Measurements from ENCODE around the gene BMPR1A.
"Not testable (repeated sequence)": the region's sequence is repeated elsewhere in the genome, so short reads cannot be mapped to it uniquely, and the experiment has no call there.

The BMPR1A gene

DNA sequence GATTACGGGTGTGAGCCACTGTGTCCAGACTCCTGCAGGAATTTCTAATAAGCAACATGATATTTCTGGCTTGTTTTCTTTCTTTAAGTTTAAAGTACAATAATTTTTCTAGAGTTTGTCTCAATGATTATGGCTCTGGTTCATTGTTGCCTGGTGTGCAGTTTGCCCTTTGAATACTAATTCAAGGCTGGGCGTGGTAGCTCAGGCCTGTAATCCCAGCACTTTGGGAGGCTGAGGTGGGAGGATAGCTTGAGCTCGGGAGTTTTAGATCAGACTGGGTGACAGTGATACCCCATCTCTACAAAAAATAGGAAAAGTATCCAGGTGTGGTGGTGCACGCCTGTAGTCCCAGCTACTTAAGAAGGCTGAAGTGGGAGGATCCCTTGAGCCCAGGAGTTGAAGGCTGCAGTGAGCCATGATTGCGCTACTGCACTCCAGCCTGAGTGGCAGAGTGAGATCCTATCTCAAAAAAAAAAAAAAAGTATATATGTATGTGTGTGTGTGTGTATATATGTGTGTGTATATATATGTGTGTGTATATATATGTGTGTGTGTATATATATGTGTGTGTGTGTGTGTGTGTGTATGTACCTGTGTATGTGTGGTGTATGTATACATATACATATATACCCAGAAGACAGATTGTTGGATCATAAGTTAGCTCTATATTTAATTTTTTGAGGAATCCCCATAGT, 220.1 kb downstream of the BMPR1A start:
- DNase-seq, result no peak

DNA sequence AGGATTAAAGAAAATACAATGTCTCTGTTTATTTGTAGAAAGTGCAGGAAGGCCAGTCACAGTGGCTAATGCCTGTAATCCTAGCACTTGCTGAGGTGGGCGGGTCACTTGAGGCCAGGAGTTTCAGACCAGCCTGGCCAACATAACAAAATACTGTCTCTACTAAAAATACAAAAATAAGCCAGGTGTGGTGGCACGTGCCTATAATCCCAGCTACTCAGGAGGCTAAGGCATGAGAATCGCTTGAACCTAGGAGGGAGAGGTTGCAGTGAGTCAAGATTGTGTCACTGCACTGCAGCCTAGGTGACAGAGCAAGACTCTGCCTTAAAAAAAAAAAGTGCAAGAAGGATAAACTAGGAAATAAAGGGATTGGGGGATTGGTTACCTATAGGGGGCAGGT, 222.0 kb downstream of the BMPR1A start:
- not testable (repeated sequence) for DNase-seq

DNA sequence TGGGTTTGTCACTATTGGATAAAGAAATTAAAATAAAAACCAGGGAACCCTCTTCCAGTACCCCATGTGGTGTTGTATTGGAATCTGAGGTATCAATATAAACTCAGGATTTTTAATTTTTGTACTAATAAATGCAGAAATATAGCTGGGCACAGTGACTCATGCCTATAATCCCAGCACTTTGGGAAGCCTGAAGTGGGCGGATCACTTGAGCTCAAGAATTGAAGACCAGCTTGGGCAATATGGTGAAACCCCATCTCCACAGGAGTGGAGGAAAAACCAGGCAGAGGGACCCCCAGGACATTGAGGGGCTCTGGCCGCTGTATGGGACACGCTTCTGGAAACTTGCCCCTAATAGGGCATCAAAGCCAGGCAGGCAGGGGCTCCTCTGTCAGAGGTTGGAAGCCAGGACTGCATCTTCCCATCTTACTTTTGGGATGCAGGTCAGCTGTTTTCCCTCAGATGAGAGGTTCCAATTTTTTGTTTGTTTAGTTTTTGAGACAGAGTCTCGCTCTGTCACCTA, 222.9 kb downstream of the BMPR1A start:
- DNase-seq, result no peak

DNA sequence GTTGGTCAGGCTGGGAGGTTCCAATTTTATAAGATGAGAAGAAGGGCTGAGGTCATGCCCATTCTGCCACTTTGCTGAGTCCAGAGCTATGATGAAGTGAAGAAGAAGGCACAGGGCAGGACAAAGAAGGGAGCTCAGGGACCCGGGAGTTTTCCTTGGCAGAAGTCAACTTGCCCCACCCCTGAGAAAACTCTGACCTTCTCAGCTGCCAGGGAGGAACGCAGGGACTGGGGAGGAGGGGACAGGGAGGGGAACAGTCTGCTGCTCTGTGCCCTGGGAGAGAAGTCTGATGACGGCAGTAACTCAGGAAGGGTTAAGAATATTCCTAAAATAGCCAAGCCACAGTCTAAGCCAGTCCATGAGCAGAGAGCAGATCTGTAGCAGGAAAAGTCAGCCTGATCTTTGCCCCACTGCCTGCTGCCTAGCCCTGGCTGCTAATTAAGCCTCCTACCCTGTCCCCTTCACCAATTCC, 223.6 kb downstream of the BMPR1A start:
- no peak for DNase-seq

DNA sequence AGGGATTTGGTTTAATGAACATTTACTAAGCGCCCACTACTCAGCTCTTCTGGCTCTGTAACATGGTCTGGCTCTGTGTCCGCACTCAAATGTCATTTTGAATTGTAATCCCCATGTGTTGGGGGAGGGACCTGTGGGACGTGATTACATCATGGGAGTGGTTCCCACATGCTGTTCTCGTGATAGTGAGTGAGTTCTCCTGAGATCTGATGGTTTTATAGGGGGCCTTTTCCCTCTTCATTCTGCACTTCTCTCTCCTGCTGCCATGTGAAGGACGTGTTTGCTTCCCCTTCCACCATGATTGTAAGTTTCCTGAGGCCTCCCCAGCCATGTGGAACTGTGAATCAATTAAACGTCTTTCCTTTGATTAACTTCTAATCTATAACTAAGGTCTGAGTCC, 224.6 kb downstream of the BMPR1A start:
- DNase-seq, result not testable (repeated sequence)

DNA sequence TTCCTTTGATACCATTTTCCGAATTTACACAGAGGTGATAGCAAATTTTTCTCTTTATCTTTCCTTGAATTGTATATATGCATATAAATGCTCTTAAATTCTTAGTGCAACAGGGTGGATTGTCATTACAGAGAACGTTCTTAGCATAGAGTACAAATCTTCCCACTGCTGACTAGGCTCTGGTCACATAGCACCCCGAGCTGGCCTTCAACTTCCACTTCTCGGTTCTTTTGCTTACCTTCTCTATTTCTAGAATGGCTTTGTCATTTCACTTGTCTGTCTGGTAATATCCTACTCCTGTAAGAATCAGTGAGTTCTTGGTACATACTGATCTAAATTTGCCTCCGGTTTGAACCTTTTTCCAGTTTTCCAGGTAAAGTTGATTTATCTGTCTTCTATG, 225.3 kb downstream of the BMPR1A start:
- DNase-seq, result no peak
